Esophagus squamous epithelium (tissue), 4 donors: ENCODE results near the gene POU2F2.

Experiments used
- CTCF ChIP-seq, 6 experiments: fragments of 450-650 bp in 4 of 6; fragments of 200-600 bp in 2 of 6; sonication (generic) in 2 of 6; IDR thresholded peaks; one replicate each; pipeline ENCODE4 v1.5.1; 2016 to 2019; ENCODE audit warnings: antibody characterized with exemption in 6 of 6, mild to moderate bottlenecking in 4 of 6, moderate library complexity in 4 of 6
- POLR2A ChIP-seq, 4 donors: fragments of 450-650 bp; IDR thresholded peaks; one replicate each; pipeline ENCODE4 v1.6.1; 2017; ENCODE audit warnings: antibody characterized with exemption in 4 of 4, mild to moderate bottlenecking in 4 of 4, moderate library complexity in 3 of 4

- TF ChIP-seq CTCF (IDR thresholded peaks at IDR 0.05) (no peak), POLR2A (IDR thresholded peaks at IDR 0.05) (no peak)
These were observed 57.5 kb downstream of the POU2F2 start for GRCh38 chr19:42074513-42075363.
